ENCODE measurements around the gene HCN4. TPM values are rescaled to one million over a fixed set of nuclear protein-coding genes. Genes with fewer than 3 reads are reported as not detected.

Gene HCN4
- total RNA-seq, 2 donors from 2014 or later = 0.78 to 2.0 TPM

- Histone ChIP-seq H3K36me3 (replicated peaks in 1 of 2; ENCODE audit: insufficient read depth in 1 of 2, low read depth in 2 of 2) (no peaks in the 10 kb centered on the region), H3K9me3 (no peaks in the 10 kb centered on the region), H3K4me3 (no peak overlapping the region), H3K27ac (no peak overlapping the region), H3K27me3 (no peaks in the 10 kb centered on the region), H3K4me1 (no peaks in the 10 kb centered on the region)
- ATAC-seq = no peak
- intact Hi-C loops (cut with DNase I) = no loop called here
- WGBS, 2 donors = 60 to 65% methylated on average over 4 to 5 of the region's 5 CpGs
- TF ChIP-seq POLR2A (IDR thresholded peaks at IDR 0.05) (no peak), CTCF (IDR thresholded peaks at IDR 0.05) (no peak)
- no peak for DNase-seq
Measured at GRCh38 chr15:73397461-73397860, 28.7 kb upstream of the HCN4 start.

- Histone ChIP-seq H3K27ac (no peak overlapping the region), H3K4me1 (no peaks in the 10 kb centered on the region), H3K4me3 (no peak overlapping the region), H3K27me3 (no peaks in the 10 kb centered on the region), H3K9me3 (no peaks in the 10 kb centered on the region), H3K36me3 (replicated peaks in 1 of 2; ENCODE audit: insufficient read depth in 1 of 2, low read depth in 2 of 2) (no peaks in the 10 kb centered on the region)
- no peak for ATAC-seq
- 68 to 77% methylated on average over 2 of the region's 2 CpGs for WGBS, 2 donors
- TF ChIP-seq CTCF (IDR thresholded peaks at IDR 0.05) = no peak
- TF ChIP-seq POLR2A (IDR thresholded peaks at IDR 0.05) = no peak
- intact Hi-C loops (cut with DNase I) = no loop called here
- no peak for DNase-seq
Measured at GRCh38 chr15:73395671-73396070, 26.9 kb upstream of the HCN4 start.

- no peaks in the 10 kb centered on the region for H3K36me3 ChIP-seq (replicated peaks in 1 of 2; ENCODE audit: insufficient read depth in 1 of 2, low read depth in 2 of 2)
- H3K4me3 ChIP-seq = no peak overlapping the region
- DNase-seq (no peak), ATAC-seq (no peak)
- no peaks in the 10 kb centered on the region for H3K9me3 ChIP-seq
- H3K27me3 ChIP-seq = no peaks in the 10 kb centered on the region
- no peak overlapping the region for H3K27ac ChIP-seq
- TF ChIP-seq CTCF (IDR thresholded peaks at IDR 0.05) = no peak
- TF ChIP-seq POLR2A (IDR thresholded peaks at IDR 0.05) = no peak
- intact Hi-C loops (cut with DNase I) = no loop called here
- H3K4me1 ChIP-seq = no peaks in the 10 kb centered on the region
Measured at GRCh38 chr15:73394782-73395181, 26.0 kb upstream of the HCN4 start.

- no peak for TF ChIP-seq POLR2A (IDR thresholded peaks at IDR 0.05)
- TF ChIP-seq CTCF (IDR thresholded peaks at IDR 0.05) = no peak
- Histone ChIP-seq H3K27ac (no peak overlapping the region), H3K4me3 (no peak overlapping the region), H3K27me3 (no peaks in the 10 kb centered on the region), H3K9me3 (no peaks in the 10 kb centered on the region), H3K4me1 (peaks cover 5% of the 10 kb centered on the region), H3K36me3 (replicated peaks in 1 of 2; ENCODE audit: insufficient read depth in 1 of 2, low read depth in 2 of 2) (no peaks in the 10 kb centered on the region)
- ATAC-seq = no peak
- intact Hi-C loops (cut with DNase I) = no loop called here
- no peak for DNase-seq
- 57 to 63% methylated on average over 2 of the region's 2 CpGs for WGBS, 2 donors
Measured at GRCh38 chr15:73393336-73393735, 24.6 kb upstream of the HCN4 start.

- intact Hi-C loops (cut with DNase I) = no loop called here
- WGBS, 2 donors = 60 to 61% methylated on average over 2 of the region's 2 CpGs
- H3K27me3 ChIP-seq = no peaks in the 10 kb centered on the region
Measured at GRCh38 chr15:73392025-73392424, 23.3 kb upstream of the HCN4 start.

More at GRCh38 chr15:73392025-73392424, 23.3 kb upstream of the HCN4 start:
- Histone ChIP-seq H3K36me3 (replicated peaks in 1 of 2; ENCODE audit: insufficient read depth in 1 of 2, low read depth in 2 of 2) (no peaks in the 10 kb centered on the region), H3K27ac (no peak overlapping the region), H3K4me1 (peaks cover 17% of the 10 kb centered on the region), H3K9me3 (no peaks in the 10 kb centered on the region), H3K4me3 (no peak overlapping the region)
- TF ChIP-seq POLR2A (IDR thresholded peaks at IDR 0.05) = no peak
- TF ChIP-seq CTCF (IDR thresholded peaks at IDR 0.05) = no peak
- DNase-seq = no peak
- ATAC-seq = no peak
